Keratinocyte (primary cell): ENCODE results near the gene ALDH3B2. TPM values are rescaled to one million over a fixed set of nuclear protein-coding genes. Genes with fewer than 3 reads are reported as not detected.

Experiments
- DNase-seq: peaks from one replicate; pipeline ENCODE4 v3.0.0-alpha.2; 2011; ENCODE audit warnings: low read depth, missing footprints, low spot score
- FAIRE-seq: peaks from 2 replicates; lab custom pipeline; 2011; peaks lifted over from hg19 to GRCh38; lab: Jason Lieb, UNC
- H2AFZ ChIP-seq: 2 replicates; pipeline ENCODE4 v1.6.0; 2012; ENCODE audit warnings: low read length, control low read depth, inconsistent platforms; ENCODE audit not compliant: control insufficient read depth
- H3K27ac ChIP-seq: 2 replicates; pipeline ENCODE4 v1.5.1; 2011; ENCODE audit warnings: low read length; ENCODE audit not compliant: control insufficient read depth, insufficient read depth
- H3K27me3 ChIP-seq: 3 replicates; pipeline ENCODE4 v1.6.0; 2011; ENCODE audit warnings: low read length; ENCODE audit not compliant: control insufficient read depth, insufficient read depth; ENCODE audit errors: extremely low read depth
- H3K36me3 ChIP-seq, 2 experiments: 2 replicates in 1 of 2; 3 replicates in 1 of 2; pipeline ENCODE4 v1.5.1; 2011; ENCODE audit warnings: low read length in 2 of 2, mild to moderate bottlenecking in 1 of 2; ENCODE audit not compliant: control insufficient read depth in 2 of 2, insufficient read depth in 2 of 2; ENCODE audit errors: extremely low read depth in 1 of 2
- H3K4me1 ChIP-seq: 3 replicates; pipeline ENCODE4 v1.5.1; 2011; ENCODE audit warnings: low read length; ENCODE audit not compliant: control insufficient read depth, insufficient read depth; ENCODE audit errors: extremely low read depth
- H3K4me2 ChIP-seq: 3 replicates; pipeline ENCODE4 v1.6.0; 2011; ENCODE audit warnings: low read depth, low read length; ENCODE audit not compliant: control insufficient read depth, insufficient read depth; ENCODE audit errors: extremely low read depth
- H3K4me3 ChIP-seq, 3 experiments: fragments of 200-600 bp in 1 of 3; sonication (generic) in 1 of 3; 2 replicates in 2 of 3; 3 replicates in 1 of 3; pipeline ENCODE4 v1.5.1; 2011 to 2016; ENCODE audit warnings: low read length in 3 of 3, mild to moderate bottlenecking in 3 of 3, control low read depth in 2 of 3, inconsistent platforms in 1 of 3, low read depth in 1 of 3, mixed read lengths in 1 of 3, mixed run types in 1 of 3, moderate library complexity in 1 of 3; ENCODE audit not compliant: control insufficient read depth in 2 of 3, insufficient read depth in 2 of 3; ENCODE audit errors: extremely low read depth in 1 of 3
- H3K79me2 ChIP-seq: 2 replicates; pipeline ENCODE4 v1.6.0; 2012; ENCODE audit warnings: low read length; ENCODE audit not compliant: control insufficient read depth, insufficient read depth
- H3K9ac ChIP-seq: 3 replicates; pipeline ENCODE4 v1.6.0; 2011; ENCODE audit warnings: low read length; ENCODE audit not compliant: control insufficient read depth, insufficient read depth; ENCODE audit errors: extremely low read depth
- H3K9me1 ChIP-seq: 3 replicates; pipeline ENCODE4 v1.6.0; 2011; ENCODE audit warnings: low read length; ENCODE audit not compliant: control insufficient read depth, insufficient read depth; ENCODE audit errors: extremely low read depth
- H3K9me3 ChIP-seq: 2 replicates; pipeline ENCODE4 v1.5.1; 2012; ENCODE audit warnings: low read depth, low read length; ENCODE audit not compliant: control insufficient read depth
- H4K20me1 ChIP-seq: 3 replicates; pipeline ENCODE4 v1.6.0; 2011; ENCODE audit warnings: low read length; ENCODE audit not compliant: control insufficient read depth, insufficient read depth; ENCODE audit errors: extremely low read depth
- EZH2 ChIP-seq: IDR thresholded peaks from one replicate; pipeline ENCODE4 v1.6.1; 2012; ENCODE audit warnings: inconsistent platforms, mild to moderate bottlenecking, low read length, moderate library complexity
- dilution Hi-C: fragments of 300-500 bp; cut with MboI; formaldehyde crosslinking; loops from one replicate; pipeline ENCODE4 v1.7.0; 2020; ENCODE audit warnings: low sequenced_read_pairs; ENCODE audit not compliant: extremely low pct_ligation_motif_present
- polyA plus RNA-seq, 5 experiments: library from polyadenylated mRNA; depleted of rRNA in 3 of 5; stranded (reverse) in 3 of 5; stranded (forward) in 1 of 5; unstranded in 1 of 5; fragments of >200 nt; gene quantifications; 1 replicate in 1 of 5; 2 replicates in 3 of 5; 3 replicates in 1 of 5; pipeline versions ENCODE4 v1.2.1 to v1.2.3, GENCODE V29; 2011 to 2012; ENCODE audit warnings: missing spikeins in 2 of 5, low read depth in 1 of 5, low replicate concordance in 1 of 5
- TF ChIP-seq, protein P1 (sequence below), 3 experiments: IDR thresholded peaks in 1 of 3; conservative IDR thresholded peaks in 1 of 3; optimal IDR thresholded peaks in 1 of 3; 2 replicates in 2 of 3; 3 replicates in 1 of 3; pipeline versions ENCODE3 to v1.5.1; 2011; ENCODE audit warnings: low read length in 3 of 3, mild to moderate bottlenecking in 3 of 3, moderate library complexity in 2 of 3, control low read depth in 1 of 3, inconsistent platforms in 1 of 3; ENCODE audit not compliant: insufficient read depth in 2 of 3; ENCODE audit errors: extremely low read depth in 1 of 3

The ALDH3B2 gene
- polyA plus RNA-seq, 1 donor (not counting 4 experiments of a cell fraction or from before 2014, with no cell fraction given), result 0.67 TPM

GRCh38 chr11:67646535-67647336, 27.7 kb downstream of the ALDH3B2 start:
- no peak for TF ChIP-seq EZH2
- TF ChIP-seq, protein P1, sequence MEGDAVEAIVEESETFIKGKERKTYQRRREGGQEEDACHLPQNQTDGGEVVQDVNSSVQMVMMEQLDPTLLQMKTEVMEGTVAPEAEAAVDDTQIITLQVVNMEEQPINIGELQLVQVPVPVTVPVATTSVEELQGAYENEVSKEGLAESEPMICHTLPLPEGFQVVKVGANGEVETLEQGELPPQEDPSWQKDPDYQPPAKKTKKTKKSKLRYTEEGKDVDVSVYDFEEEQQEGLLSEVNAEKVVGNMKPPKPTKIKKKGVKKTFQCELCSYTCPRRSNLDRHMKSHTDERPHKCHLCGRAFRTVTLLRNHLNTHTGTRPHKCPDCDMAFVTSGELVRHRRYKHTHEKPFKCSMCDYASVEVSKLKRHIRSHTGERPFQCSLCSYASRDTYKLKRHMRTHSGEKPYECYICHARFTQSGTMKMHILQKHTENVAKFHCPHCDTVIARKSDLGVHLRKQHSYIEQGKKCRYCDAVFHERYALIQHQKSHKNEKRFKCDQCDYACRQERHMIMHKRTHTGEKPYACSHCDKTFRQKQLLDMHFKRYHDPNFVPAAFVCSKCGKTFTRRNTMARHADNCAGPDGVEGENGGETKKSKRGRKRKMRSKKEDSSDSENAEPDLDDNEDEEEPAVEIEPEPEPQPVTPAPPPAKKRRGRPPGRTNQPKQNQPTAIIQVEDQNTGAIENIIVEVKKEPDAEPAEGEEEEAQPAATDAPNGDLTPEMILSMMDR (optimal IDR thresholded peaks at IDR 0.05 in 1 of 3, IDR thresholded peaks at IDR 0.05 in 1 of 3, conservative IDR thresholded peaks at IDR 0.05 in 1 of 3; ENCODE audit: extremely low read depth in 1 of 3, insufficient read depth in 2 of 3, low read length in 3 of 3), result no peak
- no peaks in the 10 kb centered on the region for H3K27me3 ChIP-seq
- no peak for DNase-seq

DNA sequence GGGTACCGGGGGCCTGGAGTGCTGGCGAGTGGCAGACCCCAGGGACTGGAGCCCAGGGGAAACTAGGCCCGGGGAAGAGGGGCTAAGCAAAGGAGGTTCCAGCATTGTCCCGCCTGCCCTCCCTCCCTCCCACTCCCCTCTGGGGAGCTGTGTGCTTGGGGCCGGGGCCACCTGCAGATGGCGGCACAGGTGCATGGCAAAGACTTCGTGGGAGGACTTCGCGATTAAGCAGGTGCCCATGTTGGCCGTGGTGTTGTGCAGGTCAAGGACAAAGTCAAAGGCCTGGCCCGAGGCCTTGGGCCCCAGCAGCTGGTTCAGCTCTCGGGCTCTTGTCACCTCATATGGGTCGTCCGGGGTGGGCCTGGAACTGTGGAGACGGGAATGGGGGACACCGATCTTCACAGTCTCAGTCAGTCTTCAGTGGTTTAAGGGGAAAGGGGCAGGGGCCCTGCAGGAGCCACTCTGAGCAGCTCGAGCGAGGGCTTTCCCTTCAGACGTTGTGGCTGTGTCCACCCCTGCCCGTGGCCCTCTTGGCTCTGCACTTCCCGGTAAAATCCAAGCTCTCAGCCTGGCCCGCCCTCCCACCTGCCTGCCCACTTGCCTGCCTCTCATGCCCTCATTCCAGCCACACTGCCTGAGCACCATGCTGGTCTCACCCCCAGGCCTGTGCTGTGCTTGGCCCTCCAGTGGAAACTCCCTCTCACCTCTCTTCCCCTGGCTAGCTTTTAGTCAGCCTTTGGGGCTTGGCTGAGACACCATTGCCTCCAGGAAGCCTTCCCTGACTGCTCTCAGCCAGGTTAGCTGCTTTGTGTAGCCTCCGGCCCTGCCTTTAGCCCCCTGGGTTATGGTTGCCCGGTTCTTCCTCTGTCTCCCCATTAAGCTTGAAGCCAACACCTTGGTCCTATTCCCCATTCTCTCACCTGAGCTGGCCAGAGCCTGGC, 28.6 kb downstream of the ALDH3B2 start:
- H3K9ac ChIP-seq, result no peak overlapping the region
- no peak for FAIRE-seq
- H3K27me3 ChIP-seq, result no peaks in the 10 kb centered on the region
- H3K9me1 ChIP-seq, result no peaks in the 10 kb centered on the region
- H3K4me3 ChIP-seq, result no peak overlapping the region
- no peaks in the 10 kb centered on the region for H4K20me1 ChIP-seq
- H3K79me2 ChIP-seq, result no peaks in the 10 kb centered on the region
- no peak overlapping the region for H3K27ac ChIP-seq
- dilution Hi-C loops, result no loop called here
- H3K36me3 ChIP-seq, result no peaks in the 10 kb centered on the region
- H3K4me2 ChIP-seq, result no peak overlapping the region
- TF ChIP-seq EZH2, result no peak
- TF ChIP-seq, protein P1 (optimal IDR thresholded peaks at IDR 0.05 in 1 of 3, IDR thresholded peaks at IDR 0.05 in 1 of 3, conservative IDR thresholded peaks at IDR 0.05 in 1 of 3; ENCODE audit: extremely low read depth in 1 of 3, insufficient read depth in 2 of 3, low read length in 3 of 3), result peak in 1 of 3 experiments; percentile 33
- H2AFZ ChIP-seq, result no peak overlapping the region
- no peaks in the 10 kb centered on the region for H3K4me1 ChIP-seq
- H3K9me3 ChIP-seq, result no peaks in the 10 kb centered on the region
- DNase-seq, result no peak

More at GRCh38 chr11:67646535-67647336, 27.7 kb downstream of the ALDH3B2 start:
- H3K27ac ChIP-seq, result no peak overlapping the region
- no peak overlapping the region for H3K9ac ChIP-seq
- no peak overlapping the region for H3K4me3 ChIP-seq
- no peaks in the 10 kb centered on the region for H3K36me3 ChIP-seq
- H3K9me3 ChIP-seq, result no peaks in the 10 kb centered on the region
- H3K9me1 ChIP-seq, result no peaks in the 10 kb centered on the region
- no peak for FAIRE-seq
- H4K20me1 ChIP-seq, result no peaks in the 10 kb centered on the region
- dilution Hi-C loops, result no loop called here
- no peaks in the 10 kb centered on the region for H3K4me1 ChIP-seq
- H3K79me2 ChIP-seq, result no peaks in the 10 kb centered on the region
- H3K4me2 ChIP-seq, result no peak overlapping the region
- no peak overlapping the region for H2AFZ ChIP-seq
